ENCODE data around the gene PVR.
"Not testable (repeated sequence)": the region's sequence is repeated elsewhere in the genome, so short reads cannot be mapped to it uniquely, and the experiment has no call there.

Gene PVR

DNA sequence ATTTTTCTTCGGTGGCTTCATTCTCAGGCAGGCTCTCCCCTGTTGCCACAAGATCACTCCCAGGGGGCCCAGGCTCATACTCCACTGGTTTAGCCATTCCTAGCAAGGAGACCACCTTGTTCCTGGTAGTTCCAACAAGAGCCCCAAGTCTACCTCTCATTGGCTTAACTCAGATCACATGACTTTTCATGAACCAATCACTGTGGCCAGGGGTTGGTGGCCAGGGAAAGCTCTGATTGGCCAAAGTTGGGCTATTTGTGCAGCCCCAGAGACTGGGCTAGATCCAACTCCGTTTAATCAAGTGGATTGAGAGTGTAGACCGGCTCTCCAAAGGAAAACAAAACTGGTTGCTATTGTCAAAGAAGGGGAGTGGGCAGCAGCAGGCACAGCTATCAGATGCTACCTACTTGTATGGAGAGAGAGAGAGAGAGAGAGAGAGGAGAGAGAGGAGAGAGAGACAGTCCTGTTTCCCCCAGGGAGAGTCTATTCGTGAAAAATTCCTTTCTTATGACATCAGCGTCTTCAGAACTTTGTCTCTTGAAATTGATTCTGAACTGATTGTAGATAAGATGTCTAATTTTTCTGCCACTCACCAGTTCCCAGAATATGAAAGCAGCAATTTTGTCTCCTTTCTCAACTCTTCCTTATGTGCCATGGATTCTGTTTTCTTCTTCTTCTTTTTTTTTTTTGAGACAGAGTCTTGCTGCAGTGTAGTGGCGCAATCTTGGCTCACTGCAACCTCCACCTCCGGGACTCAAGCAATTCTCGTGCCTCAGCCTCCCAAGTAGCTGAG lies 33.5 kb downstream of the PVR start:
- no peak for ATAC-seq

DNA sequence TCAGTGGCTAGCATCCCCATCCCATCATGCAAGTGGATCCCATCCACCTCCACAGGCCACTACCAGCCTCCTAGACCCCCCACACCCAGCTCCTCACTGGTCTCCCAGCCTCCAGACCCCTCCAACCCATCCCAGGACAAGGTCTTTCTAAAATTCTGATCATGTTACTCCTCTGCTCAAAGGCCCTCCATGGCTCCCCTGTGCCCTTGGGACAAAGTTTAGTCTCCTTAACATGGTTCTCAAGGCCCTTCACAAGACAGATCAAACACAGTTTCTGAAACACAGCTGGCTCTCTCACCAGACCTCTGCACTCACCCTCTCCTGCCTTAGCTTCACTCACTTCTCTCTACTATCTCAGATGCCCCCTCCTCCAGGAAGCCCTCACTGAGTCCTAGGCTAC lies 36.8 kb downstream of the PVR start:
- ATAC-seq = no peak

DNA sequence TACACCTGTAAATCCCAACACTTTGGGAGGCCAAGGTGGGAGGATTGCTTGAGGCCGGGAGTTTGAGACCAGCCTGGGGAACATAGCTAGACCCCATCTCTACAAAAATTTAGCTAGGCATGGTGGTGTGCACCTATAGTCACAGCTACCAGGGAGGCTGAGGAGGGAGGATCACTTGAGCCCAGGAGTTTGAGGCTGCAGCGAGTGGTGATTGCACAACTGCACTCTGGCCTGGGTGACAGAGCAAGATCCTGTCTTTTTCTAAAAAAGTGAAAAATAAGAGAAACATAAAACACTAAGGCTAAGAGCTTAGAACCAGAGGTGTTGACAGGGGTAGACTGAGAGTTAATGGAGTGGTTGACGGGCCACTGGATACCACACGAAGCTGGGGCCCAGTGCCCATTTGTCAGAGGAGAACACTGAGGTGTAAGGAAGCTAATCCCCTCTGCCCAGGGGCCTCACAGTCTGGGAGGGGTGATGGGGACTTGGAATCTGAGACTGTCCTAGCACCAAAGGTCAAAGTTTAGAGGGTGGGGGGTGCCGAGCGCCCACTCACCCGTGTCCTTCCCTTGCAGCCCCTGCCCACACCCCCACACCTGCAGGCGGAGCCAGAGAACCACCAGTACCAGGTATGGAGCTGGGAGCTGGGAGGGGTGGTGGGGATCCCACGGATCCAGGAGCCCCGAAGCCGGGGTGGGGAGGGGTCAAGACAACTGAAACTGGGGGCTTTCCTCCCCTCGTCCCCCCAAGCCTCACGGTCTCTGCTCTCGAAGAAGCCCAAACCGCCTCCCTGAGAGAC lies 38.5 kb downstream of the PVR start:
- no peak for ATAC-seq

DNA sequence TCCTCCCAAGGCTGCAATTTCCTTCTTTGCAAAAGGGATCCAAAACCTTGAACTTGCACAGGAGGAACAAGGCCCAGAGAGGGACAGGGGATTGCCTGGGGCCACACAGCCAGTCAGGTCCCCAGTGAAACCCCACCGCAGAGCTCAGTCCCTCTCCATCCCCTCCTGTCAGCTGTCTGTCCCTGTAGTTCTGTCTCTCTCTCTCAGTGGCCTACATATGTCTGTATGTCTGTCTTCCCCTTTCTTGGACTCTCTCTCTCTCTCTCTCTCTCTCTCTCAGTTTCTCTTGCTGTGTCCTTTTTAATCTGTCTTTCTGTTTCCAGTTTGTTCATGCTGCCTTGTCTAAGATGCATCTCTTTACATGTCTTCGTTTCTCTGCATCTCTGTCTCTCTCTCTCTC lies 39.1 kb downstream of the PVR start:
- ATAC-seq = no peak

DNA sequence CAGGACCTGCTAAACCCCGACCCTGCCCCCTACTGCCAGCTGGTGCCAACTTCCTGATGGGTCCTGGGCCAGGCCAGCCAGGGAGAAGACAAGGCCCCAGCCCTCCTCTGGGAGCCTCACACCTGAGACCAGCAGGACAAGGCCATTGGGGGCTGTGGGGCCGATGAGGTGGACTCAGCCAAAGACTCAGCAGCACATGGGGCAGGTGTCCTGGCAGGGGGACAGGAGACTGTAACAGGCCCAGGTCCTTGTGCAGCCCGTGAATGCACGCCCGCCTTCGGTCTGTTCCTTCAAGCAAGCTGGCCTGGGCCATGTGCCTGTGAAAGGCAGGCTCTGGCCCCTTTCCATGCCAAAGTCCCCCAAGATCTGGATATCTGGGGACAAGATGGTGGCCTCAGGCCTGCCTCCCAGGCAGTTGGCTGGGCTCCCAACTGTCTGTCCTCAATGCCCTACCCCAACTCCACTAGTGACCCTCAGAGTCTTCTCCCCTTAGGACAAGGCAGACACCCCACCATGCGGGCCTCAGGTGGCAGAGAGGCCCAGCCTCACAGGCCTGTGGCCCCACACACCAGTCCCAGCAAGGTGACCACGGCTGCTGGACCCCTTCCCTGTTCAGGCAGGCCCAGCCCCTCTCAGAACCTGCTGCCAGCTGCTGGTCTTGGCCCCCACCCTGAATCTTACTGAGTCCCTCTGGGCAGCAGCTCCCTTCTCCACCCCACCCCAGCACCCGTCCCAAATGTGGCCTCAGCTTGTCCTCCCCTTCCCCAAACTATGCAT lies 39.9 kb downstream of the PVR start:
- ATAC-seq = no peak

DNA sequence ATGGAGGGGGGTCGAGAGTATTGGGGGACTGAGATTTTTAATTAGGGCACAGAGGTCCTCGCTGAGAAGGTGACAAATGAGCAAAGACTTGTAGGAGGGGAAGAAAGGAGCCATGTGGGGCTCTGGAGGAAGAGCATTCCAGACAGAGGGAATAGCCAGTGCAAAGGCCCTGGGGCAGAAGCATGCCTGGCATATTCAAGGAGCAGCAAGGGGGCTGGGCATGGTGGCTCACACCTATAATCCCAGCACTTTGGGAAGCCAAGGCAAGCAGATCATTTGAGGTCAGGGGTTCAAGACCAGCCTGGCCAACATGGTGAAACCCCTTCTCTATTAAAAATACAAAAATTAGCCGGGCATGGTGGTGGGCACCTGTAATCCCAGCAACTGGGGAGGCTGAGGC lies 40.7 kb downstream of the PVR start:
- ATAC-seq = not testable (repeated sequence)

DNA sequence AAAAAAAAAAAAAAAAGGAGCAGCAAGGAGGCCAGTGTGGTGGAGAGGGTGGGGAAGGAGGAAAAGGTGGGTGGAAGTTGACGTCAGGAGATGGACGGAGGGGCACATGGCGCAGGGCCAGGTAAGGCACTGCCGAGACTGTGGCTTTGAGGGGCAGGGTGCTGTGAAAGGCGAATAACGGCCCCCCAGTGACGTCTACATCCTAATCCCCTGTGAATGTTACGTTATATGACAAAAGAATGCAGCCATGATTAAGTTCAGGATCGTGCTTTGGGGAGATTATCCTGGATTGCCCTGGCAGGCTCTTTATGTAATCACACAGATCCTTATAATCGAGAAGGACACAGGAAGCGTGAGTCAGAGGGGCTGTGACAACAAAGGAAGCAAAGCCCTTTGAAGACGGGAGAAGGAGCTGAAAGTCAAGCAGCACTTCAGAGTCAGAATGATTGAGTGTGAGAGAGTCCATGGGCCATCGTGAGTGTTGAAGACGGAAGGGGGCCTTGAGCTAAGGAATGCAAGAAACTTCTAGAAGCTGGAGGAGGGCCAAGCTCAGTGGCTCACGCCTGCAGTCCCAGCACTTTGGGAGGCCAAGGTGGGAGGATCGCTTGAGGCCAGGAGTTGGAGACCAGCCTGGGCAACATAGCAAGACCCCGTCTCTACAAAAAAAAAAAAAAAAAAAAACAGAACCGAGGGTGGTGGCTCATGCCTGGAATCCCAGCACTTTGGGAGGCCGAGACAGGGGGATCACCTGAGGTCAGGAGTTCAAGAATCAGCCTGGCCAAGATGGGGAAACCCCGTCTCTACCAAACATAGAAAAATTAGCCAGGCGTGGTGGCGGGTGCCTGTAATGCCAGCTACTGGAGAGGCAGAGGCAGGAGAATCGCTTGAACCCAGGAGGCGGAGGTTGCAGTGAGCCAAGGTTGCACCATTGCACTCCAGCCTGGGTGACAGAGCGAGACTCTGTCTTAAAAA lies 41.5 kb downstream of the PVR start:
- ATAC-seq = no peak

DNA sequence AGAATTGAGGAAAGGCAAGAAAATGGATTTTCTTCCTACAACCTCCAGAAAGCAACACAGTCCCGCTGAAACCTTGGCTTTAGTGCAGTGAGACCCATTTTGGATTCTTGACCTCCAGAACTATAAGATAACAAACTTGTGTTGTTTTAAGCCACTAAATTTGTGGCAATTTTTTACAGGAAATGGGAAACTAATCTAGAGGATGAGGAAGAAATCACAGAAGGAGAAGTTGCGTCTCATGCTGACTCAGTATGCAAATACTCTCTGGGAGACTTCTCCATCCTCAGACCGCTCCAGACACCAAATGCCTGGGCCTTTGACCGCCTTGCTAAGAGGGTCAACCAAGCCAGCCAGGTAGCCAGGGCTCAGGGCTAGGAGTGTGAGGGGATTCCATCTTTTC lies 42.2 kb downstream of the PVR start:
- ATAC-seq = no peak

DNA sequence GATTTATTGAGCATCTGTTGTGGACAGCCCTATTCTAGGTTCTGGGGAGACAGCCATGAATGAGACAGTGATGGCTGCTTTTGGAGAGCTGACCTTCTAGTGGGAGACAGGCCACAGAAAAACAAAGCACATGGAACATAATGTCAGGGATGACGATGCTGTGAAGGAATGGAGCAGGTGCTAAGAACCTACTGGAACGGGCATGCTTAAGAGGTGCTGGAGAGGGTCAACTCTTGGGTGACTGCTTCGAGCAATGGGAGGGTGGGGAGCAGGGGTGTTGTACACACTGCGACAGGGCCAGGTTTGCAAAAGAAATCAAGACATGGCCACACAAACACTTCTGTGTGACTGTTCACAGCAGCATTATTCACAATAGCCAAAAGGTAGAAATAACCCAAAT lies 43.2 kb downstream of the PVR start:
- ATAC-seq = no peak

DNA sequence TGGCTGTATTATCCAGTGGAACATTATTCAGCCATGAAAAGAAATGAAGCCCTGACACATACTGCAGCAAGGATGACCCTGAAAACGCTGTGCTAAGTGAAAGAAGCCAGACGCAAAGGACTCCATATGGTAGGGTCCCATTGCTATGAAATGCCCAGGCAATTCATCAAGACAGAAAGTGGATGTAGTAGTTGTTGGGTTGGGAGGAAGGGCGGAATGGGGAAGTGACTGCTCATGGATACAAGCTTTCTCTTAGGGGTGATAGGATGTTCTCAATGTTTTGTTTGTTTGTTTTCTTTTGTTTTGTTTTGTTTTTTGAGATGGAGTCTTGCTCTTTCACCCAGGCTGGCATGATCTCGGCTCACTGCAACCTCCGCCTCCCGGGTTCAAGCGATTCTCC lies 44.2 kb downstream of the PVR start:
- ATAC-seq = no peak

DNA sequence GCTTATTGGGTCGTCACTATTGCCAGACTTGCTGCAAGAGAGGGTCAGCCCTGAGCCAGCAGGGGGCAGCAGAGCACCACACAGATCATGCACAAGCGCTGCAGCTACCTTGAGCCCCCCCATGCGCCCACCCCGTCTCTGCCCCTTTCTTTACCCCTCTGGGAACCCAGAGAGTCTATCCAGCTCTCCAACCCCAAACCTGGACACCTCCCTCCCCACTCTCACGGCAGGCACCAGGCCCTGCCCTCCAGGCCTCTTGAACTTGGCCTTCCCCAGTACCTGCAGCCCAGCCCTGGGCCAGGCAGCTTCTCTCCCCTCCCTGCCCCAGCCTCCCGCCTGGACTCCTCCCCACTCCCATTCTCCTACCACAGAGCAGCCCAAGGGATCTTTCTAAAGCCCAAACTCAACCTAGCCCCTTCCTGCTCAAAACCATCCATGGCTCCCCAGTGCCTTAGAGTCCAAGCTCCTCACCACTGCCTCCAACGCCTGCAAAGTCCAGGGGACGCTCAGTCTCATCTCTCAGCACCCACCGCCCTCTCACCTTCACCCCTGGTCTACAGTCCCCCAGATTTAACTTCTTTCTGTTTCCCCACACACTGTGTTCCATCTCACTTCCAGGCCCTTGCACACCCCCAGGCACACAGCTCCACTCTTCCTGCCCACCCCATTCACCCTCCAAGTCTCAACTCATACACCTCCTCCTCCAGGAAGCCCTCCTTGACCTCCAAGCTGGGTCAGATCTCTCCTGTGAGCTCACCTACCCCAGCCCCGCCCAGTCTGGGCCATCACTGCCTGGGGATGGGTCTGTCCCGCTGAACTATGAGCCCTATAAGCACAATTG lies 45.8 kb downstream of the PVR start:
- ATAC-seq = peak; percentile 25 to 36

DNA sequence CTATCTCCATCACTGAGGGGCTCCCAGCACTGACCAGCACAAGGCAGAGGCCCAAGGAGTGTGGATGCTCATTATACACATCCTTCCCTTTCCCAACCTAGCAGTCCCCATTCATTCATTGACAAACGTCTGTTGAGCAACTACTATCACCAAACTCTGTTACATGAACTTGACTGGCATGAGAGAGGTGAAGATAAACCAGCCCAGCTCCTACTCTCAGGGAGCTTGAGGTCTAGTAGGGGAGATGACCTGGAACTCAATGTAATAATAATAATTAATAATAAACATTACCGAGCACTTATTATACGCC lies 46.4 kb downstream of the PVR start:
- no peak for ATAC-seq

DNA sequence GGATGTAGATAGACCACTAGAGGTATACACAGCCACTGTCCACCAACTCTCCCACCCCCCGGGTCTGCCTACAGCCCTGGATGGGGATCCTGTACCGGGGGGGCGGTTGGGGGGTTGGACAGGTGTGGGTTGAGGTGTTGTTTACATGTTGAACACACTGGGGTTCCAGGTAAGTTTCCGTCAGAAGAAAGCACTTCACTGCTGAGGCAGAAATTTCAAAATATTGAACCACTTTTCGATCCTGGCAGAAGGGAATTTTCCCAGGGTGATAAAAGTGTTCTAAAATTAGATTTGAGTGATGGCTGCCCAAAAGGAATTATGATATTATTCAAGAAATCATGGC lies 48.6 kb downstream of the PVR start:
- peak; percentile 42 to 44 for ATAC-seq

DNA sequence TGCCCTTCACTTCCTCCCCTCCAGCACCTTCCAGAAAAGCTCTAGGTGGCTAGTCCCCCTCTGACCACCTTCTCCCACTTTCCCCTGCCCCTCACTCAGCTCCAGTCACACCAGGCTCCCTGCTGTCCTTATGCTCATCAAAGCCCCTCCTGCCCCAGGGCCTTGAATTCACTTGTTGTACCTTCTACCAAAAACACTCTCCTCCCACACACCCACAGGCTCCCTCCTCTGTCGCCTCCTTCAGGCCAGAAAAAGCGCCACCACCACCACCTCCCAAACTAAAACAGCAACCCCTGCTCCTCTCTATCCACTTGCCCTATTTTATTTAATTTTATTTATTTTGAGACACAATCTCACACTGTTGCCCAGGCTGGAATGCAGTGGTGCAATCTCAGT lies 50.5 kb downstream of the PVR start:
- ATAC-seq = no peak

DNA sequence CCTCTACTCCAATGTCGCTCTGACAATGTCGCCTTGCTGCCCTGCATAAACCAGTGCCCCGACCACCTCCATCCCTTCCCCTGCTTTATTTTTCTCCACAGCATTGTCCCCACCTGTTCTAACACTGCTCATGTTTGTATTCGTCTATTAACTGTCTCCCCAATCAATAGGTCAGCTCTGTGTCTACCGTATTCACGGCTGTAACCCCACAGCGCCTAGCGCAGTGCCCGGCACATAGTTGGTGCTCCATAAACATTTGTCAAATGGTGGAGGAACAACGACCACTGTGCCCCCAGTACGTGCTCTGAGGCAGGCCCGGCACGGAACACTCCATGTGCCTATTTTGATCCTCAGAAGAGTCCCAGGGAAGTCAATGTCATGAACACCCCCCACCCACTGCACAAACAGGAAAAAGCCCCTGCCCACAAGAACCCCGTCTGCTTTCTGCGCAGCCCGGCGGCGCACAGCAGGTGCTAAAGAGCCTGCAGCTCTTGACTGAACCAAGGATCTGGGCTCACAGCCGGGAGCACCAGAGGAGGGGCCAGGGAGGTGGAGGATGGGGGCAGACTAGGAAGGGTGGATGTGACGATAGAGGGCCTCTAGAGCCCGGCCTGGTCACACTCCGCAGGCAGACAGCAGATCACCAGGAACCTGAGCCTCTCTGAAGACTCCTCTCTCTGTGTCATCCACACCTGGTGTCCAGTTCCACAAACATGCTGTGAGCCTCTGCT lies 53.4 kb downstream of the PVR start:
- no peak for ATAC-seq

DNA sequence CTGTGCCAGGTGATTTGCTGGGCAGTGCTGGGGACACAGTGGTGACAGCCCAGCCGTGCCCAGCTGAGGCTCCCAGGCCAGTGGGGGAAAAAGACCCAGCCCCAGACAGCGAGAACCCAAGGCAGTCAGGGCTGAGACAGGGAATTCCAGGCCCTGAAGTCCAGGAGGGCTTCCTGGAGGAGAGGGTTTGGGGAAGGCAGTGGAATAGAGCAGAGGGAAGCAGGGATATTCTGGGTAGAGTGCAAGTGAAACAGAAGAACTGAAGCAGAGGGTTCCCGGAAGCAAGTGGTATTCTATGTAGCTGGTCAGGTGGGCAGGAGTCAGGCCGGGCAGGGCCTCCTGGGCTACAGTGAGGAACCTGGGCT lies 53.9 kb downstream of the PVR start:
- no peak for ATAC-seq

DNA sequence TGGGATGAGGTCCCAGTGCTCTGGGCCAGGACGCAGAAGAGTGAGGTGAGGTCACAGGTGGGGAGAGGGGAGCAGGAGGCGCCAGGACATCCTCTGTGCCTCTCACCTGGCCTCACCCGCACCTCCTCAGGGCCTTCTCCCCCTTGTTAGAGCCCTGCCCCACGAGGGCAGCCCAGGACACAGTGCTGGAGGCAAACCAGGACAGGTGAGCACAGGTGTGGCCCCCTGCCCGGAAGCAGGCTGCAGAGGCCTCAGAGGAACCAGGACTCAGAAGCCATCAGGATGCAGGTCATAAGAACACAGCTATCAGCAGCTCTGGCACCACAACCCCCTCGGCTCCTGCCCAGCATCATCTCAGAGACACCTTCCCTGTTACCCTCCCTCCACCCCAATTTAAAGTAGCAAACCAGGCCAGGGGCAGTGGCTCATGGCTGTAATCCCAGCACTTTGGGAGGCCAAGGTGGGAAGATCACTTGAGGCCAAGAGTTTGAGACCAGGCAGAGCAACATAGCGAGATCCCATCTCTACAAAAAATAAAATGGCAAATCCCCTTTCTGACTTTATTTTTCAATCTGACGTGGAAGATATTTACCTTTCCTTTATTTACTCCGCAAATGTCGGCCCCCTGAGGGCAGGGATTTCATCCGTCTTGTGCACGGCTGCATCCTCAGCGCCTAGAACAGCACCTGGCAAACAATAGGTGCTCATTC lies 54.9 kb downstream of the PVR start, which contains the start of gene CEACAM16:
CEACAM16 (plus strand) TSS at position 660 of the 710 bp plus-strand sequence. CDS start 2,306 bp downstream, outside the sequence.
- ATAC-seq = no peak

DNA sequence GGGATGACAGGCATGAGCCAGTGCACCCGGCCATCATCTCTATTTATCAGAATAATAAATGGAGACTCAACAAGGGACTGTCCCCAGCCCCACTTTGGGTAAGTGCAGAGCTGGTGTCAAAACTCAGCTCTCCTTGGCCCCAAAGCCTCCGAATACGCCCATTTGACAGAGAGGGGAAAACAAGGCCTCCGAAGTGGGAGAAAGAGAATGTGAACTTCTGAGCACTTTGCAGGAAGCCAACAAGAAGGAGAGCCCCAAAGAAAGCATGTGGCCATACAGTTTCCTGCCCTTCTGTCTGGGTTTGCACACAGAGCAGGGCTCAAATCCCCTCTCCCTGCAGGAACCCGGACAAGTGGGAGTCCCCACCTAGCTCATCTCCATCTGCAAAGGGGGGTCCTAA lies 56.8 kb downstream of the PVR start:
- no peak for ATAC-seq

DNA sequence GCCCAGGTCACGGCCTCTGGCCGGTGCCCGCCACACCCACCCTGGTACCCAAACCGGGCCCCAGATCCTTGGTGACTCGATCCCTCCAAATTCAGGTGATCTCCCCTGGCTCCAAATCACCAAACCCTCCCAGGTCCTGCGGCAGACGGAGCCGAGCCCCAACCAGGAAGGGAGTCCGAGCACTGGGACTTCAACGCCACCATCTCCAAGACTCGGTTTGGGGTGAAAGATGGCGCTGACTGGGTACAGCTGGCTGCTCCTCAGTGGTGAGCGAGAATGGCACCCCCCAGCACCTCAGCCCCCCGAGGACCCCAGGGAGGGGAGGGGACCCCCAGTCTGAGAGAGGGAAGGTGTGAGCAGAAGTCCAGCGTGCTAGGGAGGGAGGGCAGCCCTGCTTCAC lies 57.5 kb downstream of the PVR start:
- ATAC-seq = no peak

DNA sequence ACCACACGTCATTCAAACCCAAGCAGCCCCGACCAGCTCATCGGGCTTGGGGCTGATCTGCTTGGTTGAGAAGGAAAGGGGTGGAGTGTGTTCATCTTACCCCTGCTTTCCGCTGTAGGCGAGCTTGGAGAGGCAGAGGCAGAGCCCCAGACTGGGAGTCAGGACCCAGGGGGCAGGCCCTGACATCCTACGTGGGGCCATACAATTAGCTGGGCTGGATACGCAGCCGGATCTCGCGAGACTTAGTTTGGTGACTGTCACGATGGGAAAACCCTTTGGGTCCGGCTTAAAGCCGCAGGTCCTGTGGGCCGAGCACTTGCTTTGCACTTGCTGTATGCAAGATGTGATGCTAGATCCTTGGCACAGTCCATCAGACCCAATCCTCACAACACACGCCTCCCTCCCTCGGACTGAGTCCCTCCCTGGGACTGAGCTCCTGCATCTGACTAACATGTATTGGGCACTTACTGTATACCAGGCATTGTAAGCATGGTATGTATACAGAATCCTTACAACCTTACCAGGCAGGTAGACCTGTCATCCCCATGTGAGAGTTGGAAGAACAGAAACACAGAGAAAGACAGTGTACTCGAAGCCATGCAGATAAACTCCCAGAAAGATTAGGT lies 59.0 kb downstream of the PVR start:
- ATAC-seq = no peak

All from activated CD4-positive, CD25-positive, alpha-beta regulatory T cell treated with anti-CD3 and anti-CD28 coated beads, Interleukin-2, amount 50 U/mL, for 24 hours (primary cell).